Gastroesophageal sphincter (tissue), 4 donors: Measurements from ENCODE around the gene GIMAP8. TPM values are rescaled to one million over a fixed set of nuclear protein-coding genes. Genes with fewer than 3 reads are reported as not detected.

ENCODE experiments used
- ATAC-seq: fragments of 150-250 bp; one replicate; pipeline ENCODE4 v1.9.1; 2016; ENCODE audit warnings: mild to moderate bottlenecking, moderate library complexity
- H3K27ac ChIP-seq, 4 donors: fragments of 200-600 bp; sonication (generic) in 3 of 4; 1 replicate in 3 of 4; 2 replicates in 1 of 4; pipeline ENCODE4 v1.5.1; 2016 to 2019
- H3K27me3 ChIP-seq: fragments of 200-600 bp; sonication (generic); one replicate; pipeline ENCODE4 v1.5.1; 2019
- H3K36me3 ChIP-seq, 2 donors: fragments of 200-600 bp; sonication (generic); one replicate each; pipeline ENCODE4 v1.5.1; 2019; ENCODE audit warnings: control low read depth in 1 of 2
- H3K4me1 ChIP-seq, 3 donors: fragments of 200-600 bp; sonication (generic); 1 replicate in 2 of 3; 2 replicates in 1 of 3; pipeline ENCODE4 v1.5.1; 2016 to 2019; ENCODE audit warnings: control low read depth in 2 of 3
- H3K4me3 ChIP-seq, 2 donors: fragments of 200-600 bp; sonication (generic); one replicate each; pipeline ENCODE4 v1.5.1; 2019; ENCODE audit warnings: mild to moderate bottlenecking in 1 of 2, moderate library complexity in 1 of 2
- H3K9me3 ChIP-seq, 3 donors: fragments of 200-600 bp; sonication (generic); one replicate each; pipeline ENCODE4 v1.5.1; 2017 to 2019; ENCODE audit warnings: control low read depth in 2 of 3
- EP300 ChIP-seq: sonication (generic); formaldehyde crosslinking; IDR thresholded peaks from one replicate; pipeline ENCODE4 v1.6.1; 2017; ENCODE audit warnings: antibody characterized with exemption, mild to moderate bottlenecking
- POLR2A ChIP-seq, 2 donors: fragments of 450-650 bp; IDR thresholded peaks; one replicate each; pipeline ENCODE4 v1.6.1; 2017; ENCODE audit warnings: antibody characterized with exemption in 2 of 2, mild to moderate bottlenecking in 2 of 2, moderate library complexity in 1 of 2
- POLR2AphosphoS5 ChIP-seq: sonication (generic); formaldehyde crosslinking; IDR thresholded peaks from one replicate; pipeline ENCODE4 v1.6.1; 2017; ENCODE audit warnings: antibody characterized with exemption
- WGBS, 2 donors: methylation state at CpG; one replicate each; pipeline ENCODE4 v1.1.5; 2018; ENCODE audit warnings: low coverage in 1 of 2; 5-methylcytosine and 5-hydroxymethylcytosine counted together
- total RNA-seq, 4 donors: library from RNA; depleted of rRNA; stranded (reverse); fragments of >200 nt; gene quantifications; one replicate each; pipeline ENCODE4 v1.1.0, GENCODE V29; 2016
- TF ChIP-seq, protein P1 (sequence below), 4 experiments: fragments of 200-600 bp in 2 of 4; fragments of 450-650 bp in 2 of 4; sonication (generic) in 1 of 4; IDR thresholded peaks; one replicate each; pipeline ENCODE4 v1.5.1; 2017 to 2019; ENCODE audit warnings: antibody characterized with exemption in 4 of 4, mild to moderate bottlenecking in 2 of 4, moderate library complexity in 2 of 4

GIMAP8 gene
- total RNA-seq, 4 donors from 2014 or later: 6.1 to 19.1 (median 12.5) TPM

DNA sequence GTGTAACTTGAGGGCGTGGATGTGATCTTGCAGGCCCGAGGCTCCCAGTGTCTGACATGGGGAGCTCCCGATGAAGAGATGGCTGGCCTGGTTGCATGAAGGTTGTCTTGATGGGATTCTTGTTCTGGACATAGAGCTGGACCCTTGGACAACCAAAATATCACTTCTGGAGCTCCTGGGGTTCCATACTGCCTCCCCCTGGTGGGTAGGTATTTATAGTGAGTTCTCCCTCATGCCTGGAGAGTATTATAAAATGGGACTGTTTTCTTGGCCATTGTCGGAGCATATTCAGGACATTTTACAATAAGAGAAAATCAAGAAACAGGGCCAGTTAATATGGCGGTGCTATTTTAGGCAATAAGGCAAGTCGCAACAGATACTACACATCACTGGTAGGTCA lies 32.6 kb upstream of the GIMAP8 start:
- Histone ChIP-seq H3K27me3 (no peaks in the 10 kb centered on the region), H3K27ac (no peak overlapping the region), H3K4me3 (no peak overlapping the region), H3K36me3 (no peaks in the 10 kb centered on the region), H3K9me3 (no peaks in the 10 kb centered on the region), H3K4me1 (peaks cover 0 to 8% (median 0%) of the 10 kb centered on the region in 3 donors)
- TF ChIP-seq POLR2AphosphoS5 (no peak), POLR2A (IDR thresholded peaks at IDR 0.05) (no peak), EP300 (no peak)
- TF ChIP-seq, protein P1, sequence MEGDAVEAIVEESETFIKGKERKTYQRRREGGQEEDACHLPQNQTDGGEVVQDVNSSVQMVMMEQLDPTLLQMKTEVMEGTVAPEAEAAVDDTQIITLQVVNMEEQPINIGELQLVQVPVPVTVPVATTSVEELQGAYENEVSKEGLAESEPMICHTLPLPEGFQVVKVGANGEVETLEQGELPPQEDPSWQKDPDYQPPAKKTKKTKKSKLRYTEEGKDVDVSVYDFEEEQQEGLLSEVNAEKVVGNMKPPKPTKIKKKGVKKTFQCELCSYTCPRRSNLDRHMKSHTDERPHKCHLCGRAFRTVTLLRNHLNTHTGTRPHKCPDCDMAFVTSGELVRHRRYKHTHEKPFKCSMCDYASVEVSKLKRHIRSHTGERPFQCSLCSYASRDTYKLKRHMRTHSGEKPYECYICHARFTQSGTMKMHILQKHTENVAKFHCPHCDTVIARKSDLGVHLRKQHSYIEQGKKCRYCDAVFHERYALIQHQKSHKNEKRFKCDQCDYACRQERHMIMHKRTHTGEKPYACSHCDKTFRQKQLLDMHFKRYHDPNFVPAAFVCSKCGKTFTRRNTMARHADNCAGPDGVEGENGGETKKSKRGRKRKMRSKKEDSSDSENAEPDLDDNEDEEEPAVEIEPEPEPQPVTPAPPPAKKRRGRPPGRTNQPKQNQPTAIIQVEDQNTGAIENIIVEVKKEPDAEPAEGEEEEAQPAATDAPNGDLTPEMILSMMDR (IDR thresholded peaks at IDR 0.05): no peak
- WGBS, 2 donors: 91 to 99% methylated on average over 2 to 6 of the region's 6 CpGs
- ATAC-seq: no peak

DNA sequence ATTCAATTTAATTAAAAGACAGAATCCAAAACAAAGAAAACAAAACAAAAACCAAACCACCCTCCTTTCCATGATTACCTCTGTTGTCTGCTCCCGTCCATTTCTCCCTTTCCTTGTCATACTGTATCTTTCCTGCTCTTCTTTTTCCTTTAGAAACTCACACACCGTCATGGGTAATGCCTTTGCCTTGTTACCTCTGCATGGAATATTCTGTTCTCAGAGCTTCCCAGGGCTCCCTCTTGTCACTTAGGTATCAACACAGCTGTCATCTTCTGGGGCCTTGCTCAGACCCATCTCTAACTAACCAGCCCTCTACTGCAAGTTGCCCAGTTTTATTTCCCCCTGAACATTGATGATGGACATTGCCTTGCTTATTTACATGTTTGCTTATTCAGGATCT lies 30.2 kb upstream of the GIMAP8 start:
- 73% methylated on average over 2 of the region's 2 CpGs for WGBS, 2 donors
- Histone ChIP-seq H3K27me3 (no peaks in the 10 kb centered on the region), H3K4me1 (peaks cover 0 to 8% (median 0%) of the 10 kb centered on the region in 3 donors), H3K9me3 (no peaks in the 10 kb centered on the region), H3K36me3 (no peaks in the 10 kb centered on the region), H3K27ac (no peak overlapping the region), H3K4me3 (no peak overlapping the region)
- no peak for TF ChIP-seq POLR2AphosphoS5
- TF ChIP-seq POLR2A (IDR thresholded peaks at IDR 0.05): no peak
- TF ChIP-seq, protein P1 (IDR thresholded peaks at IDR 0.05): no peak
- TF ChIP-seq EP300: no peak
- ATAC-seq: no peak

DNA sequence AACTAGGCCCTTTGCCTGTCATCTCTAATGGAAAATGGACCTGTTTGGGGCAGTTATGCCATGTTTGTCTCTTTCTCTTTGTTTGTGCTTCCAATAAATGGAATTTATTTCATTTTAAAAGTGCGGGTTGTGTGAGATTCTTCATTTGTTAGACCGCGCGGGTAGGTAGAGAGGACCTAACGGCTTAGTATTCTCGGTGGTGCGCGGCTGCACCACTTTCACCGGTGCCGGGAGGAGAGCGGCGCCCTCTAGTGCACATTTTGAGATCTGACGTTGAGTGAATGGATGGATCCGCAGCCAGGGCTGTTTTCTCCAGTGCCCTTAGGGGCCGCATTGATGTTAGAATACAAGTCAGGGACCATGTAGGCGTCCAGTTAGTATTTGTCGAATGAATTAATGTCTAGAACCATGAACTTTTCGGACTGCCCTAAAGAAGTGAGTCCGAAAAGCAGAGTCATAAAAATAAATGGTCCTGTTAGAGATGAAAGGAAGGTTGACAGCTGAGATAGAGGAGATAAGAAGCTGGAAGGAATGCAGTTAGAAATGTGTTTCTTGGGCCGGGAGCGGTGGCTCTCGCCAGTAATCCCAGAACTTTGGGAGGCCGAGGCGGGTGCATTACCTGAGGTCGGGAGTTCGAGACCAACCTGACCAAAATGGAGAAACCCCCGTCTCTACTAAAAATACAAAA lies 29.3 kb upstream of the GIMAP8 start:
- H3K4me3 ChIP-seq: no peak overlapping the region
- H3K4me1 ChIP-seq: peaks cover 0 to 8% (median 0%) of the 10 kb centered on the region in 3 donors
- no peaks in the 10 kb centered on the region for H3K9me3 ChIP-seq
- ATAC-seq: peak; percentile 93
- 0 to 19% methylated on average over 2 to 27 of the region's 27 CpGs for WGBS, 2 donors
- no peaks in the 10 kb centered on the region for H3K27me3 ChIP-seq
- TF ChIP-seq POLR2AphosphoS5 (no peak), POLR2A (IDR thresholded peaks at IDR 0.05) (no peak), EP300 (no peak)
- TF ChIP-seq, protein P1 (IDR thresholded peaks at IDR 0.05): peak; percentile 84 to 90 (median 86)
- no peaks in the 10 kb centered on the region for H3K36me3 ChIP-seq
- H3K27ac ChIP-seq: no peak overlapping the region

DNA sequence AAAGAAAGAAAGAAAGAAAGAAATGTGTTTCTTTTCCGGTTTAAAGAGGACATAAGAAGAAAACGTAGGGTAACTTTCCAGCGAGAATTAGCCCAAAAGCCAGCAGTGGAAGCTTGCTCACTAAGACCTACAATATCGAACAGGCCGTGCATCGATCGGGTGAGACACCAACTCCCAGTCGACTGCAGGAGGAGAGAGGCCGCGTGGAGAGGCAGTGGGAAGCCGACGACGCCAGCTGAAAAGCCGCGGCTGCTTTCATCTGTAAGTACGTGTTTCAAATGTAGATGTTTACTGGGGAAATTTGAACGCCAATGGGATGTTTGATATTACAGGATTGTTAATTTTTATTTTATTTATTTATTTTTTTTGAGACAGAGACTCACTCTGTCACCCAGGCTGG lies 28.6 kb upstream of the GIMAP8 start:
- no peak for TF ChIP-seq POLR2AphosphoS5
- TF ChIP-seq EP300: no peak
- TF ChIP-seq POLR2A (IDR thresholded peaks at IDR 0.05): no peak
- TF ChIP-seq, protein P1 (IDR thresholded peaks at IDR 0.05): no peak
- no peaks in the 10 kb centered on the region for H3K36me3 ChIP-seq
- no peaks in the 10 kb centered on the region for H3K9me3 ChIP-seq
- peaks cover 0 to 8% (median 0%) of the 10 kb centered on the region in 3 donors for H3K4me1 ChIP-seq
- H3K4me3 ChIP-seq: no peak overlapping the region
- no peak overlapping the region for H3K27ac ChIP-seq
- WGBS, 2 donors: 78 to 81% methylated on average over 17 of the region's 17 CpGs
- H3K27me3 ChIP-seq: no peaks in the 10 kb centered on the region
- ATAC-seq: no peak

DNA sequence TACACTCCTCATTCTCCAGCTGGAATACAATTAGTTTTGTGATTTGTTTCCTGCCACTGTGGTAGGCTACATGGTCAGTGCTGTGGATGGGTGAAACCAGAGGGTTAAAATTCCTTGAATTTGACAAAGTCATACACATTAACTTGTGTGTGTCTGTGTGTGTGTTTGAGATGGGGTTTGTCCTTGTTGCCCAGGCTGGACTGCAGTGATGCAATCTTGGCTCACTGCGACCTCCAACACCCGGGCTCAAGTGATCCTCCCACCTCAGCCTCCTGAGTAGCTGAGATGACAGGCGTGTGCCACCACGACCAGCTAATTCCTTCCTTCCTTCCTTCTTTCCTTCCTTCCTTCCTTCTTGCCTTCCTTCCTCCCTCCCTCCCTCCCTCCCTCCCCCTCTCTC lies 24.8 kb upstream of the GIMAP8 start:
- Histone ChIP-seq H3K9me3 (no peaks in the 10 kb centered on the region), H3K4me1 (peaks cover 0 to 15% (median 0%) of the 10 kb centered on the region in 3 donors), H3K4me3 (no peak overlapping the region), H3K36me3 (no peaks in the 10 kb centered on the region), H3K27me3 (peaks cover 5% of the 10 kb centered on the region), H3K27ac (no peak overlapping the region)
- 60 to 71% methylated on average over 4 of the region's 4 CpGs for WGBS, 2 donors
- TF ChIP-seq, protein P1 (IDR thresholded peaks at IDR 0.05): no peak
- no peak for ATAC-seq
